ENCODE data around the gene PLXNA3. TPM values are rescaled to one million over a fixed set of nuclear protein-coding genes. Genes with fewer than 3 reads are reported as not detected.
A peak's percentile ranks its signal among the peaks of the same experiment; 100 is the strongest.

PLXNA3 gene
- polyA plus RNA-seq, 1 experiment = 20.5 TPM

DNA sequence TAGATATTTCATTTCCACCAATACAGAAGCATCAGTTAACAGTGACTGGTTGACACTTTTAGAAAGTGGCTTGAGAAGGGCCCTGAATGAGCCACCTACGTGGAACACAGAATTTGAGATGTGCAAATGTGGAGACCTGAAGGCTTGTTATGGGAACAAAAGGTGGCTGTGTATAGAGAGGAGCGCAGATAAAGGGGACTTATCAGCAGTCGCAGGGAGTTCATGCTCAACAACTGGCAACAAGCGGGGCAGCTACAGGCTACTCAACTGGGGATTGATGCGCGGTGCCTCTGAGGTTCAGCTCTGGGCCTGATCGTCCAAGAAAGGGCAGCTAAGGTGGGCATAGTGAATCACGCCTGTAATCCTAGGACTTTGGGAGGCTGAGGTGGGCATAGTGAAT, 61.3 kb downstream of the PLXNA3 start:
- ChIA-PET POLR2A (no interaction called here), CTCF (no interaction called here)
- DNase-seq (ENCODE audit: low read depth, low spot score) = no peak
- no peaks in the 10 kb centered on the region for H3K27me3 ChIP-seq (ENCODE audit: control insufficient read depth, insufficient read depth, low read length)
- H3K27ac ChIP-seq (ENCODE audit: low read depth, low read length) = no peak overlapping the region
- no peak for TF ChIP-seq CTCF (IDR thresholded peaks at IDR 0.05; ENCODE audit: low read depth, low read length)
- H3K4me3 ChIP-seq (ENCODE audit: low read depth, low read length) = no peak overlapping the region
- H3K9me3 ChIP-seq (ENCODE audit: control insufficient read depth, insufficient read depth, low read length) = no peaks in the 10 kb centered on the region

DNA sequence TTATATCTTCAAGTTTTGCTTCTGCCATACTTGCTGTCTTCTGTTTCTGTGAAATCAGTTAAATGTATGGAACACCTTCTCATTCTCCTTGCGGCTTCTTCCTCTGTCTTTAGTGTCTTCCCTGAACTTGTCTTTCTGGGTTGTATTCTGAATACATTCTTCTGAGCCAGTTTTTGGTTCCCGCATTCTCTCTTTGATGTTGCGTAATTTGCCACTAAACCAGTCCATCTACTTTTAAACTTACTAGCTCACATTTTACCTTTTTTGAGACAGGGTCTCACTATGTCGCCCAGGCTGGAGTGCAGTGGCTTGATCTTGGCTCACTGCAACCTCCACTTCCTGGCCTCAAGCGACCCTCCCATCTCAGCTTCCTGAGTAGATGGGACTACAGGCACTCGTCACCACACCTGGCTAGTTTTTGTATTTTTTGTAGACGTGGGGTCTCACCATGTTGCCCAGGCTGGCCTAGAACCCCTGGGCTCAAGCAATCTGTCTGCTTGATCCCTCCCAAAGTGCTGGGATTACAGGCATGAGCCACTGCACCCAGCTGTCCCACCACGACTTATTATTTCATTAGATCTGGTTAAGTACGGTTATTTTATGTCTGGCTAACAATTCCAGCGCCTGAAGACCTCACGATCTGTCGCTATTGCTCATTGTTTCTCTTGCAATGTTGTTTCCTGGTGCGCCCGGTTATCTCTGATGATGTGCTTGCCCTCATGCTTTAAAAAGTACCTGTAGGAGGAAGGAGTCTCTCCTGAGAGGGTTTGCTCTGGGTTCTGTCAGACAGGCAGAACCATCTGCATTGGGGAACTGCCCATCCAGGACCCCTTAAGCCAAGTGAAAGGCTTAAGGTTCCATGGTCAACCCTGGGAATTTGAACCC, 67.8 kb downstream of the PLXNA3 start:
- H3K9me3 ChIP-seq (ENCODE audit: control insufficient read depth, insufficient read depth, low read length) = no peaks in the 10 kb centered on the region
- no peak overlapping the region for H3K27ac ChIP-seq (ENCODE audit: low read depth, low read length)
- H3K27me3 ChIP-seq (ENCODE audit: control insufficient read depth, insufficient read depth, low read length) = no peaks in the 10 kb centered on the region
- no peak for DNase-seq (ENCODE audit: low read depth, low spot score)
- ChIA-PET CTCF (interaction anchor here (1.4 kb wide), 1 partner anchor 127 kb away, joined by 5 read pairs; no protein-coding TSS in a partner anchor), POLR2A (interaction anchor here (0.6 kb wide), 1 partner anchor 16 kb away, joined by 3 read pairs; no protein-coding TSS in a partner anchor)
- no peak for TF ChIP-seq CTCF (IDR thresholded peaks at IDR 0.05; ENCODE audit: low read depth, low read length)
- no peak overlapping the region for H3K4me3 ChIP-seq (ENCODE audit: low read depth, low read length)

GRCh38 chrX:154526901-154527675, 69.0 kb downstream of the PLXNA3 start:
- ChIA-PET POLR2A (interaction anchor here (0.5 to 1.4 kb wide), 3 partner anchors 11 to 128 kb away, joined by 3 to 6 read pairs (median 5); partner anchors contain the start of gene FAM3A), CTCF (interaction anchor here (0.6 to 1.8 kb wide), 7 partner anchors 9 to 128 kb away, joined by 3 to 12 read pairs (median 5); no protein-coding TSS in a partner anchor)
- H3K4me3 ChIP-seq (ENCODE audit: low read depth, low read length) = no peak overlapping the region
- no peak for DNase-seq (ENCODE audit: low read depth, low spot score)
- peak; percentile 57 for TF ChIP-seq CTCF (IDR thresholded peaks at IDR 0.05; ENCODE audit: low read depth, low read length)
- H3K9me3 ChIP-seq (ENCODE audit: control insufficient read depth, insufficient read depth, low read length) = no peaks in the 10 kb centered on the region
- H3K27me3 ChIP-seq (ENCODE audit: control insufficient read depth, insufficient read depth, low read length) = no peaks in the 10 kb centered on the region
- peak overlapping the region; percentile 82 for H3K27ac ChIP-seq (ENCODE audit: low read depth, low read length)

Small RNA genes lying within 50 kb of the gene (small RNA-seq; reads per million reads assigned to genes)
- not detected for gene MIR6858 (ENCODE audit: insufficient read length, low read depth)
- gene RN7SL697P (ENCODE audit: insufficient read length, low read depth) = not detected

Other genes with a start within 250 kb of the PLXNA3 start
- gene OPN1MW2, start 238.5 kb upstream of the PLXNA3 start, polyA plus RNA-seq (2011; rRNA removed) = not detected in 2 replicates
- not detected in 2 replicates for gene OPN1MW3, start 200.7 kb upstream of the PLXNA3 start, polyA plus RNA-seq (2011; rRNA removed)
- not detected in 2 replicates for gene TEX28, start 163.2 kb upstream of the PLXNA3 start, polyA plus RNA-seq (2011; rRNA removed)
- not detected in 2 replicates for gene TKTL1, start 162.5 kb upstream of the PLXNA3 start, polyA plus RNA-seq (2011; rRNA removed)
- gene FLNA, start 83.6 kb upstream of the PLXNA3 start, polyA plus RNA-seq (2011; rRNA removed) = 605 and 863 TPM in 2 replicates
- gene EMD, start 79.0 kb upstream of the PLXNA3 start, polyA plus RNA-seq (2011; rRNA removed) = 30.2 and 30.8 TPM in 2 replicates
- 3,912 and 4,828 TPM in 2 replicates for gene RPL10, start 59.9 kb upstream of the PLXNA3 start, polyA plus RNA-seq (2011; rRNA removed)
- 25.7 and 36.6 TPM in 2 replicates for gene DNASE1L1, start 49.0 kb upstream of the PLXNA3 start, polyA plus RNA-seq (2011; rRNA removed)
- 13.0 and 15.3 TPM in 2 replicates for gene TAFAZZIN, start 46.7 kb upstream of the PLXNA3 start, polyA plus RNA-seq (2011; rRNA removed)
- 65.0 and 79.7 TPM in 2 replicates for gene ATP6AP1, start 29.6 kb upstream of the PLXNA3 start, polyA plus RNA-seq (2011; rRNA removed)
- 149 and 154 TPM in 2 replicates for gene GDI1, start 21.1 kb upstream of the PLXNA3 start, polyA plus RNA-seq (2011; rRNA removed)
- 69.0 and 79.5 TPM in 2 replicates for gene FAM50A, start 14.1 kb upstream of the PLXNA3 start, polyA plus RNA-seq (2011; rRNA removed)
- 9.3 and 13.2 TPM in 2 replicates for gene LAGE3, start 21.0 kb downstream of the PLXNA3 start, polyA plus RNA-seq (2011; rRNA removed)
- gene UBL4A, start 28.3 kb downstream of the PLXNA3 start, polyA plus RNA-seq (2011; rRNA removed) = 17.4 and 20.5 TPM in 2 replicates
- gene SLC10A3, start 32.3 kb downstream of the PLXNA3 start, polyA plus RNA-seq (2011; rRNA removed) = 10.1 and 13.8 TPM in 2 replicates
- 15.5 and 19.5 TPM in 2 replicates for gene FAM3A, start 58.0 kb downstream of the PLXNA3 start, polyA plus RNA-seq (2011; rRNA removed)
- 172 and 244 TPM in 2 replicates for gene G6PD, start 88.6 kb downstream of the PLXNA3 start, polyA plus RNA-seq (2011; rRNA removed)
- gene IKBKG, start 89.3 kb downstream of the PLXNA3 start, polyA plus RNA-seq (2011; rRNA removed) = 25.1 and 35.8 TPM in 2 replicates
- gene CTAG1A, start 126.9 kb downstream of the PLXNA3 start, polyA plus RNA-seq (2011; rRNA removed) = not detected in 2 replicates
- not detected in 2 replicates for gene CTAG1B, start 161.0 kb downstream of the PLXNA3 start, polyA plus RNA-seq (2011; rRNA removed)
- gene CTAG2, start 195.3 kb downstream of the PLXNA3 start, polyA plus RNA-seq (2011; rRNA removed) = not detected in 2 replicates